Loucy (cell line): ENCODE results near the gene KIF2A.

Experiments
- H2AFZ ChIP-seq: fragments of 200-600 bp; sonication (generic); 2 replicates; pipeline ENCODE4 v1.6.0; 2016; ENCODE audit warnings: antibody characterized with exemption, mild to moderate bottlenecking, low read length, moderate library complexity
- H3F3A ChIP-seq: fragments of 200-600 bp; 2 replicates; pipeline ENCODE4 v1.6.0; 2016; ENCODE audit warnings: antibody characterized with exemption, low read depth, mild to moderate bottlenecking
- H3K27me3 ChIP-seq: fragments of 200-600 bp; sonication (generic); 2 replicates; pipeline ENCODE4 v1.6.1; 2014; ENCODE audit warnings: low read length, mild to moderate bottlenecking; ENCODE audit not compliant: insufficient read depth, poor library complexity, severe bottlenecking
- H3K36me3 ChIP-seq: fragments of 200-600 bp; sonication (generic); 2 replicates; pipeline ENCODE4 v1.6.1; 2016; ENCODE audit warnings: low read length; ENCODE audit not compliant: insufficient read depth
- H3K4me1 ChIP-seq: fragments of 200-600 bp; sonication (generic); 2 replicates; pipeline ENCODE4 v1.5.1; 2014; ENCODE audit warnings: low read length, mild to moderate bottlenecking; ENCODE audit not compliant: insufficient read depth, poor library complexity, severe bottlenecking
- H3K4me2 ChIP-seq: fragments of 200-600 bp; sonication (generic); 2 replicates; pipeline ENCODE4 v1.6.0; 2014; ENCODE audit warnings: antibody characterized with exemption, low read length, low read depth, mild to moderate bottlenecking; ENCODE audit not compliant: poor library complexity, severe bottlenecking
- H3K4me3 ChIP-seq: fragments of 200-600 bp; sonication (generic); 2 replicates; pipeline ENCODE4 v1.5.1; 2014; ENCODE audit warnings: low read length, mild to moderate bottlenecking, mixed read lengths; ENCODE audit not compliant: poor library complexity, severe bottlenecking
- H3K79me2 ChIP-seq: fragments of 200-600 bp; sonication (generic); 2 replicates; pipeline ENCODE4 v1.6.1; 2014; ENCODE audit warnings: low read length; ENCODE audit not compliant: insufficient read depth
- H3K9ac ChIP-seq: fragments of 200-600 bp; sonication (generic); 2 replicates; pipeline ENCODE4 v1.6.0; 2014; ENCODE audit warnings: mild to moderate bottlenecking, low read depth, low read length, moderate library complexity; ENCODE audit not compliant: poor library complexity, severe bottlenecking
- H3K9me2 ChIP-seq: fragments of 200-600 bp; sonication (generic); replicated peaks from 2 replicates; pipeline ENCODE4 v1.6.1; 2016; ENCODE audit warnings: low read depth, low read length, mixed read lengths
- H3K9me3 ChIP-seq: fragments of 200-600 bp; sonication (generic); 2 replicates; pipeline ENCODE4 v1.6.1; 2014; ENCODE audit warnings: mild to moderate bottlenecking, antibody characterized with exemption, low read length, low read depth; ENCODE audit not compliant: insufficient read depth
- H4K20me1 ChIP-seq: fragments of 200-600 bp; sonication (generic); 2 replicates; pipeline ENCODE4 v1.6.0; 2014; ENCODE audit warnings: antibody characterized with exemption, low read length, mild to moderate bottlenecking; ENCODE audit not compliant: insufficient read depth, poor library complexity, severe bottlenecking
- EZH2phosphoT487 ChIP-seq: fragments of 200-600 bp; IDR thresholded peaks from 2 replicates; pipeline ENCODE4 v1.6.1; 2018; ENCODE audit warnings: antibody characterized with exemption, mild to moderate bottlenecking, moderate library complexity, borderline replicate concordance
- TF ChIP-seq, protein P1 (sequence below): fragments of 200-600 bp; sonication (generic); conservative IDR thresholded peaks from 2 replicates; pipeline ENCODE4 v1.5.1; 2014; ENCODE audit warnings: mild to moderate bottlenecking, antibody characterized with exemption, low read length

The KIF2A gene

DNA sequence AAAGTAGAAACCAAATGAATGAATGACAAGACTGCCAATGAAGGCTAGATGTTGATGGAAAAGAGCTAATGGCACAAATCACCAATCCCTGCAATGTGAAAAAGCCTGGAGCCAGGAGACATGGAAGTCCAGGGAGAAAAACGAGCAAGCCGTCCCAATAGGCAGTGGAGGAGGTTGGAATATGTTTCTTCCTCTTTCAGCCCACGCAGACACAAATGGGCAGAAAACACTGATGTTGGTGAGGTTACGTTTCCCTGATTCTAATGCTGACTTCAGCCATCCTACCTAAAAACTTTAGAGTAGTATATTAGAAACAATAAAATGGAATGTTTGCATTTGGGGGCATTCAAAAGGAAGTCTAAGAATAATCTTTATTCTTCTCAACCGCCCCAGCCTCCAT is 23.9 kb upstream of the KIF2A start:
- Histone ChIP-seq H3K79me2 (no peaks in the 10 kb centered on the region), H3F3A (no peaks in the 10 kb centered on the region), H3K9me2 (no peaks in the 10 kb centered on the region), H3K9ac (no peak overlapping the region), H3K4me2 (no peak overlapping the region), H3K36me3 (no peaks in the 10 kb centered on the region), H3K4me3 (no peak overlapping the region), H3K4me1 (peaks cover 16% of the 10 kb centered on the region), H3K27me3 (no peaks in the 10 kb centered on the region), H2AFZ (no peak overlapping the region), H4K20me1 (no peaks in the 10 kb centered on the region), H3K9me3 (no peaks in the 10 kb centered on the region)
- no peak for TF ChIP-seq EZH2phosphoT487
- TF ChIP-seq, protein P1, sequence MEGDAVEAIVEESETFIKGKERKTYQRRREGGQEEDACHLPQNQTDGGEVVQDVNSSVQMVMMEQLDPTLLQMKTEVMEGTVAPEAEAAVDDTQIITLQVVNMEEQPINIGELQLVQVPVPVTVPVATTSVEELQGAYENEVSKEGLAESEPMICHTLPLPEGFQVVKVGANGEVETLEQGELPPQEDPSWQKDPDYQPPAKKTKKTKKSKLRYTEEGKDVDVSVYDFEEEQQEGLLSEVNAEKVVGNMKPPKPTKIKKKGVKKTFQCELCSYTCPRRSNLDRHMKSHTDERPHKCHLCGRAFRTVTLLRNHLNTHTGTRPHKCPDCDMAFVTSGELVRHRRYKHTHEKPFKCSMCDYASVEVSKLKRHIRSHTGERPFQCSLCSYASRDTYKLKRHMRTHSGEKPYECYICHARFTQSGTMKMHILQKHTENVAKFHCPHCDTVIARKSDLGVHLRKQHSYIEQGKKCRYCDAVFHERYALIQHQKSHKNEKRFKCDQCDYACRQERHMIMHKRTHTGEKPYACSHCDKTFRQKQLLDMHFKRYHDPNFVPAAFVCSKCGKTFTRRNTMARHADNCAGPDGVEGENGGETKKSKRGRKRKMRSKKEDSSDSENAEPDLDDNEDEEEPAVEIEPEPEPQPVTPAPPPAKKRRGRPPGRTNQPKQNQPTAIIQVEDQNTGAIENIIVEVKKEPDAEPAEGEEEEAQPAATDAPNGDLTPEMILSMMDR, result no peak

DNA sequence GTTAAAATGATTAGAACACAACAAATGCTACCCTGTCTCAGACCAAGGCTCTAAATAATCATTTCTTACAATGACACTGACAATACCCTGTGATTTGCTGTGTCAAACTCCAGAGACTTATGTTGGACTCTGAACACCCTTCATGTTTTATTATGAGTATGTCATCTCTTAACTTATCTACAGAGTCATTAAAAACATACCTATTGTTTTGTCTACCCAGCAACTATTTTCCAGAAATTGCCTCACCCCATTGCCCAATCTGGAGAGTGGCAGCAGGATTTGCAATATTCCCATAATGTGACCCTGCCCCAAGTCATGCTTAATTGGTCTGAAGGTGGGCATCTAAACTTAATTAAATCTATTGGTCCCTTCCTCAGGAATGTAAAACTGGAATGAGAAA is 23.0 kb upstream of the KIF2A start:
- Histone ChIP-seq H3K79me2 (no peaks in the 10 kb centered on the region), H3K4me3 (no peak overlapping the region), H2AFZ (no peak overlapping the region), H3K36me3 (no peaks in the 10 kb centered on the region), H3K9ac (no peak overlapping the region), H3K9me3 (no peaks in the 10 kb centered on the region), H3K4me1 (peaks cover 13% of the 10 kb centered on the region), H3K9me2 (no peaks in the 10 kb centered on the region), H3K27me3 (no peaks in the 10 kb centered on the region), H3F3A (no peaks in the 10 kb centered on the region), H4K20me1 (no peaks in the 10 kb centered on the region), H3K4me2 (no peak overlapping the region)
- TF ChIP-seq, protein P1, result no peak
- TF ChIP-seq EZH2phosphoT487, result no peak

DNA sequence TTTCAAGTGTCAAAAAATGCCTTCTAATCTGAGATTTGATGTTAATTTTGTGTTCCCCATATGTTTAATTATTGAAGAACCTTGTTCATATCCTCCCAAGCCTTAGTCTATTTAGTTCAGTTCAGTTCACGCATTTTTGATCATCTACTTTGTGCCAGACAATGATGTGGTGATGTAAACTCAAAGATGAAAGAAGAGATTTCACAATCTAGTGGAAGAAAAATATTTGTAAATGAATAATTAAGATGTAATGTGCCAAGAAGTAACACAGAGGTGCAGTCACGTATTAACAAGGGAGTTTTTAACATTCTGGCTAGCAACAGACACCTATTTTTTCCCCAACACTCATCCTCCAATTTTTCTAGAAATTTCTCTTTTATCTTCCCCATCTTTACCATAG is 22.1 kb upstream of the KIF2A start:
- Histone ChIP-seq H2AFZ (no peak overlapping the region), H3K27me3 (no peaks in the 10 kb centered on the region), H3K9me2 (no peaks in the 10 kb centered on the region), H3K9ac (no peak overlapping the region), H3K4me2 (no peak overlapping the region), H3K9me3 (no peaks in the 10 kb centered on the region), H3K4me1 (peaks cover 13% of the 10 kb centered on the region), H3K79me2 (no peaks in the 10 kb centered on the region), H4K20me1 (no peaks in the 10 kb centered on the region), H3K36me3 (no peaks in the 10 kb centered on the region), H3K4me3 (no peak overlapping the region), H3F3A (no peaks in the 10 kb centered on the region)
- TF ChIP-seq, protein P1, result no peak
- no peak for TF ChIP-seq EZH2phosphoT487
